ENCODE measurements around the gene SVIL.

GRCh38 chr10:29607576-29607975, 27.2 kb downstream of the SVIL start:
- TF ChIP-seq CTCF (optimal IDR thresholded peaks at IDR 0.05 in 1 of 3, IDR thresholded peaks at IDR 0.05 in 1 of 3, conservative IDR thresholded peaks at IDR 0.05 in 1 of 3; ENCODE audit: extremely low read depth in 1 of 3, insufficient read depth in 2 of 3, low read length in 3 of 3) = no peak
- no peak for TF ChIP-seq EZH2 (IDR thresholded peaks at IDR 0.05; ENCODE audit: low read length)

All from keratinocyte (primary cell).